Measurements from ENCODE around the gene DTX3. TPM values are rescaled to one million over a fixed set of nuclear protein-coding genes. Genes with fewer than 3 reads are reported as not detected.

DTX3 gene
- total and polyA plus RNA-seq, 4 experiments from 2014 or later = 4.2 to 37.1 (median 20.0) TPM

- H3K27ac Mint-ChIP-seq = peak overlapping the region in 2 of 7 donors; percentile 26 to 38
- ChIA-PET POLR2A (ENCODE audit: partially characterized antibody) (interaction anchor here (0.9 to 2.4 kb wide), 4 partner anchors 10 to 110 kb away, joined by 3 to 11 read pairs (median 4); partner anchors contain the start of gene OS9), CTCF (ENCODE audit: partially characterized antibody) (interaction anchor here (0.6 to 6.8 kb wide), 35 partner anchors 8 to 323 kb away, joined by 3 to 124 read pairs (median 4); partner anchors contain the start of genes ARHGEF25, B4GALNT1, DTX3 and GLI1)
- H3K36me3 Mint-ChIP-seq = no peaks in the 10 kb centered on the region
- H3K9me3 ChIP-seq (ENCODE audit: control insufficient read depth in 1 of 2, low read length in 2 of 2) = no peaks in the 10 kb centered on the region
- H3K4me1 Mint-ChIP-seq = peaks cover 3 to 7% (median 5%) of the 10 kb centered on the region in 4 donors
- H3K27me3 Mint-ChIP-seq = peaks cover 6 to 9% of the 10 kb centered on the region in 2 donors
- H3K9me3 Mint-ChIP-seq = peaks cover 0 to 2% (median 0%) of the 10 kb centered on the region in 8 donors
- intact Hi-C loops (cut with micrococcal nuclease) = loop anchor here (1.0 to 2.0 kb wide), 8 partner anchors 8 to 322 kb away; partner anchors contain the start of genes B4GALNT1, MBD6, PIP4K2C and TSFM
- no peak overlapping the region for H3K4me3 Mint-ChIP-seq
- no peaks in the 10 kb centered on the region for H3K4me1 ChIP-seq (ENCODE audit: insufficient read depth, low read length)
- H3K36me3 ChIP-seq (ENCODE audit: insufficient read depth, low read length) = no peaks in the 10 kb centered on the region
- no peak overlapping the region for H3K4me3 ChIP-seq (ENCODE audit: low read length in 2 of 2)
- peak; percentile 70 to 77 (median 74) for DNase-seq
- no peak overlapping the region for H3K27ac ChIP-seq (ENCODE audit: low read depth, low read length)
- H3K27me3 ChIP-seq (ENCODE audit: insufficient read depth, low read length) = no peaks in the 10 kb centered on the region
These were observed 21.4 kb upstream of the DTX3 start for GRCh38 chr12:57583008-57583831.

- ChIA-PET POLR2A (ENCODE audit: partially characterized antibody) (interaction anchor here (0.9 to 2.4 kb wide), 4 partner anchors 9 to 157 kb away, joined by 3 to 11 read pairs (median 4); no protein-coding TSS in a partner anchor), CTCF (ENCODE audit: partially characterized antibody) (interaction anchor here (0.6 to 6.8 kb wide), 33 partner anchors 7 to 322 kb away, joined by 3 to 124 read pairs (median 5); partner anchors contain the start of genes B4GALNT1, DTX3, GLI1 and OS9)
- H3K36me3 Mint-ChIP-seq = no peaks in the 10 kb centered on the region
- no peaks in the 10 kb centered on the region for H3K4me1 ChIP-seq (ENCODE audit: insufficient read depth, low read length)
- H3K4me3 Mint-ChIP-seq = no peak overlapping the region
- H3K4me1 Mint-ChIP-seq = peaks cover 3 to 7% (median 5%) of the 10 kb centered on the region in 4 donors
- no peaks in the 10 kb centered on the region for H3K9me3 ChIP-seq (ENCODE audit: control insufficient read depth in 1 of 2, low read length in 2 of 2)
- intact Hi-C loops (cut with micrococcal nuclease) = no loop called here
- no peaks in the 10 kb centered on the region for H3K27me3 ChIP-seq (ENCODE audit: insufficient read depth, low read length)
- no peak for DNase-seq
- no peak overlapping the region for H3K4me3 ChIP-seq (ENCODE audit: low read length in 2 of 2)
- no peak overlapping the region for H3K27ac Mint-ChIP-seq
- peaks cover 6 to 9% of the 10 kb centered on the region in 2 donors for H3K27me3 Mint-ChIP-seq
- no peak overlapping the region for H3K27ac ChIP-seq (ENCODE audit: low read depth, low read length)
- no peaks in the 10 kb centered on the region for H3K36me3 ChIP-seq (ENCODE audit: insufficient read depth, low read length)
- peaks cover 0 to 2% (median 0%) of the 10 kb centered on the region in 8 donors for H3K9me3 Mint-ChIP-seq
These were observed 20.6 kb upstream of the DTX3 start for GRCh38 chr12:57584050-57584449.

- no peak overlapping the region for H3K27ac ChIP-seq (ENCODE audit: low read depth, low read length)
- H3K4me3 ChIP-seq (ENCODE audit: low read length in 2 of 2) = no peak overlapping the region
- CTCF ChIA-PET (ENCODE audit: partially characterized antibody) = interaction anchor here (0.6 to 6.8 kb wide), 26 partner anchors 8 to 318 kb away, joined by 3 to 124 read pairs (median 4); partner anchors contain the start of genes B4GALNT1, DTX3, OS9 and PIP4K2C
- H3K9me3 ChIP-seq (ENCODE audit: control insufficient read depth in 1 of 2, low read length in 2 of 2) = no peaks in the 10 kb centered on the region
- H3K36me3 Mint-ChIP-seq = no peaks in the 10 kb centered on the region
- peaks cover 0 to 2% (median 0%) of the 10 kb centered on the region in 8 donors for H3K9me3 Mint-ChIP-seq
- peaks cover 3 to 7% (median 5%) of the 10 kb centered on the region in 4 donors for H3K4me1 Mint-ChIP-seq
- POLR2A ChIA-PET (ENCODE audit: partially characterized antibody) = interaction anchor here (1.0 to 2.4 kb wide), 3 partner anchors 36 to 156 kb away, joined by 3 to 11 read pairs (median 5); no protein-coding TSS in a partner anchor
- no peak overlapping the region for H3K27ac Mint-ChIP-seq
- H3K4me3 Mint-ChIP-seq = no peak overlapping the region
- no peaks in the 10 kb centered on the region for H3K27me3 ChIP-seq (ENCODE audit: insufficient read depth, low read length)
- intact Hi-C loops (cut with micrococcal nuclease) = no loop called here
- no peaks in the 10 kb centered on the region for H3K36me3 ChIP-seq (ENCODE audit: insufficient read depth, low read length)
- peaks cover 6 to 8% of the 10 kb centered on the region in 2 donors for H3K27me3 Mint-ChIP-seq
- no peaks in the 10 kb centered on the region for H3K4me1 ChIP-seq (ENCODE audit: insufficient read depth, low read length)
- DNase-seq = no peak
These were observed 19.9 kb upstream of the DTX3 start for GRCh38 chr12:57584690-57585089.

- Mint-ChIP-seq H3K36me3 (no peaks in the 10 kb centered on the region), H3K4me3 (no peak overlapping the region), H3K4me1 (peaks cover 3 to 7% (median 6%) of the 10 kb centered on the region in 4 donors), H3K9me3 (peaks cover 0 to 2% (median 0%) of the 10 kb centered on the region in 8 donors), H3K27ac (no peak overlapping the region), H3K27me3 (peaks cover 6 to 8% of the 10 kb centered on the region in 2 donors)
- Histone ChIP-seq H3K4me1 (ENCODE audit: insufficient read depth, low read length) (peaks cover under 1% of the 10 kb centered on the region), H3K27me3 (ENCODE audit: insufficient read depth, low read length) (no peaks in the 10 kb centered on the region), H3K9me3 (ENCODE audit: control insufficient read depth in 1 of 2, low read length in 2 of 2) (no peaks in the 10 kb centered on the region), H3K4me3 (ENCODE audit: low read length in 2 of 2) (no peak overlapping the region), H3K36me3 (ENCODE audit: insufficient read depth, low read length) (no peaks in the 10 kb centered on the region), H3K27ac (ENCODE audit: low read depth, low read length) (no peak overlapping the region)
- ChIA-PET CTCF (ENCODE audit: partially characterized antibody) (interaction anchor here (0.7 to 6.8 kb wide), 26 partner anchors 7 to 317 kb away, joined by 3 to 124 read pairs (median 4); partner anchors contain the start of genes B4GALNT1, DTX3, OS9 and PIP4K2C), POLR2A (ENCODE audit: partially characterized antibody) (interaction anchor here (0.7 to 1.0 kb wide), 3 partner anchors 36 to 156 kb away, joined by 3 read pairs; partner anchors contain the start of gene OS9)
- no peak for DNase-seq
- intact Hi-C loops (cut with micrococcal nuclease) = no loop called here
These were observed 19.5 kb upstream of the DTX3 start for GRCh38 chr12:57585156-57585555.

- H3K9me3 ChIP-seq (ENCODE audit: control insufficient read depth in 1 of 2, low read length in 2 of 2) = no peaks in the 10 kb centered on the region
- H3K36me3 ChIP-seq (ENCODE audit: insufficient read depth, low read length) = no peaks in the 10 kb centered on the region
- H3K9me3 Mint-ChIP-seq = peaks cover 0 to 2% (median 0%) of the 10 kb centered on the region in 8 donors
- H3K36me3 Mint-ChIP-seq = no peaks in the 10 kb centered on the region
- H3K27ac Mint-ChIP-seq = no peak overlapping the region
- H3K27me3 Mint-ChIP-seq = peaks cover 6% of the 10 kb centered on the region in 2 donors
- peaks cover 10 to 17% (median 12%) of the 10 kb centered on the region in 4 donors for H3K4me1 Mint-ChIP-seq
- ChIA-PET CTCF (ENCODE audit: partially characterized antibody) (interaction anchor here (1.0 to 6.8 kb wide), 7 partner anchors 9 to 106 kb away, joined by 3 to 124 read pairs (median 36); partner anchors contain the start of gene B4GALNT1), POLR2A (ENCODE audit: partially characterized antibody) (interaction anchor here (1.0 kb wide), 1 partner anchor 108 kb away, joined by 3 read pairs; the partner anchor contains the start of gene OS9)
- no peak overlapping the region for H3K4me3 ChIP-seq (ENCODE audit: low read length in 2 of 2)
- H3K4me3 Mint-ChIP-seq = no peak overlapping the region
- no peak for DNase-seq
- peaks cover 7% of the 10 kb centered on the region for H3K4me1 ChIP-seq (ENCODE audit: insufficient read depth, low read length)
- intact Hi-C loops (cut with micrococcal nuclease) = no loop called here
- no peaks in the 10 kb centered on the region for H3K27me3 ChIP-seq (ENCODE audit: insufficient read depth, low read length)
- no peak overlapping the region for H3K27ac ChIP-seq (ENCODE audit: low read depth, low read length)
These were observed 18.5 kb upstream of the DTX3 start for GRCh38 chr12:57586128-57586527.

- ChIA-PET POLR2A (ENCODE audit: partially characterized antibody) (no interaction called here), CTCF (ENCODE audit: partially characterized antibody) (no interaction called here)
- intact Hi-C loops (cut with micrococcal nuclease) = no loop called here
These were observed 17.7 kb upstream of the DTX3 start for GRCh38 chr12:57586832-57587429.

More at GRCh38 chr12:57586832-57587429, 17.7 kb upstream of the DTX3 start:
- H3K4me3 ChIP-seq (ENCODE audit: low read length in 2 of 2) = no peak overlapping the region
- peaks cover 14% of the 10 kb centered on the region for H3K4me1 ChIP-seq (ENCODE audit: insufficient read depth, low read length)
- H3K4me1 Mint-ChIP-seq = peaks cover 14 to 25% (median 18%) of the 10 kb centered on the region in 4 donors
- no peaks in the 10 kb centered on the region for H3K27me3 ChIP-seq (ENCODE audit: insufficient read depth, low read length)
- H3K27ac ChIP-seq (ENCODE audit: low read depth, low read length) = no peak overlapping the region
- no peaks in the 10 kb centered on the region for H3K9me3 ChIP-seq (ENCODE audit: control insufficient read depth in 1 of 2, low read length in 2 of 2)
- peaks cover 0 to 2% (median 0%) of the 10 kb centered on the region in 8 donors for H3K9me3 Mint-ChIP-seq
- no peaks in the 10 kb centered on the region for H3K36me3 ChIP-seq (ENCODE audit: insufficient read depth, low read length)
- H3K36me3 Mint-ChIP-seq = peaks cover 0 to 4% of the 10 kb centered on the region in 2 donors
- H3K27me3 Mint-ChIP-seq = peaks cover 6% of the 10 kb centered on the region in 2 donors
- no peak for DNase-seq
- no peak overlapping the region for H3K27ac Mint-ChIP-seq
- H3K4me3 Mint-ChIP-seq = no peak overlapping the region
